Activated naive CD8-positive, alpha-beta T cell treated with anti-CD3 and anti-CD28 coated beads, Interleukin-2, amount 10 ng/mL, durations not matched to agents 7 days and 5 days (primary cell): ENCODE data around the gene SMCO1. TPM values are rescaled to one million over a fixed set of nuclear protein-coding genes. Genes with fewer than 3 reads are reported as not detected.
A peak's percentile ranks its signal among the peaks of the same experiment; 100 is the strongest.
"Not testable (repeated sequence)": the region's sequence is repeated elsewhere in the genome, so short reads cannot be mapped to it uniquely, and the experiment has no call there.

Experiments
- ATAC-seq: fragments of 150-1000 bp; cut with Tn5 transposase; one replicate; pipeline ENCODE4 v1.10.0; 2021; ENCODE audit warnings: low read depth, moderate library complexity
- POLR2A ChIA-PET: fragments of 350-600 bp; sonication (Branson Sonifier 250); formaldehyde crosslinking; loops from one replicate; lab custom pipeline; 2021; ENCODE audit warnings: antibody characterized with exemption; lab: Charles Lee
- DNase-seq: peaks from one replicate; pipeline ENCODE4 v3.0.0; 2021
- H3K27ac Mint-ChIP-seq: one replicate; pipeline ENCODE4 v1.8.0; 2022; ENCODE audit warnings: mild to moderate bottlenecking, mixed read lengths
- H3K27me3 Mint-ChIP-seq: one replicate; pipeline ENCODE4 v1.8.0; 2022; ENCODE audit warnings: mild to moderate bottlenecking, moderate library complexity, mixed read lengths
- H3K36me3 Mint-ChIP-seq: one replicate; pipeline ENCODE4 v1.8.0; 2021; ENCODE audit warnings: mild to moderate bottlenecking, mixed read lengths
- H3K4me1 Mint-ChIP-seq: one replicate; pipeline ENCODE4 v1.8.0; 2021; ENCODE audit warnings: mixed read lengths
- H3K4me3 Mint-ChIP-seq: one replicate; pipeline ENCODE4 v1.8.0; 2022; ENCODE audit warnings: mild to moderate bottlenecking, moderate library complexity, mixed read lengths
- H3K9me3 Mint-ChIP-seq: one replicate; pipeline ENCODE4 v1.8.0; 2021; ENCODE audit warnings: mixed read lengths
- total RNA-seq, 2 experiments: library from RNA; stranded (reverse); gene quantifications; one replicate each; pipeline ENCODE4 v1.2.3, GENCODE V29; 2021

SMCO1 gene
- total RNA-seq, 2 experiments from 2014 or later = not detected

DNA sequence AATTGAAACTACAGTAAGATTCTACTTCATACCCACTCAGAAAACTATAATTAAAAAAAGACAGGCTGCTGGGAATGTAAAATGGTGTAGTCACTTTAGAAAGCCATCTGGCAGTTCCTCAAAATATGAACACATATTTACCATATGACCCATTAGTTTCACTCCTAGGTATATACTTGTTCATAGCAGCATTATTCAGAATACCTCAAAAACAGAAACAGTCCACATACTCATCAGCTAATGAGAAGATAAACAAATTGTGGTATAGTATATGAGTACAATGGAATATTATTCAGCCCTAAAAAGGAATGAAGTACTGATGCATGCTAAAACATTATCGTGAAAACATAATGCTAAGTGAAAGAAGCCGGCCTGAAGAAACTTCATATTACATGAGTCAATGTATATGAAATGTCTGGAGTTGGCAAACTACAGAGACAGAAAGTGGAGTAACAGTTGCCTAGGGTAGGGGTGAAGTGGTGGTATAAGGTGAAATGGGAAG is 29.4 kb upstream of the SMCO1 start:
- H3K4me3 Mint-ChIP-seq = no peak overlapping the region
- DNase-seq (no peak), ATAC-seq (no peak)
- peaks cover 6% of the 10 kb centered on the region for H3K27me3 Mint-ChIP-seq
- POLR2A ChIA-PET = interaction anchor here (0.6 kb wide), 1 partner anchor 213 kb away, joined by 3 read pairs; no protein-coding TSS in a partner anchor
- H3K9me3 Mint-ChIP-seq = peaks cover 6% of the 10 kb centered on the region
- no peaks in the 10 kb centered on the region for H3K4me1 Mint-ChIP-seq
- H3K27ac Mint-ChIP-seq = no peak overlapping the region
- peaks cover 5% of the 10 kb centered on the region for H3K36me3 Mint-ChIP-seq

DNA sequence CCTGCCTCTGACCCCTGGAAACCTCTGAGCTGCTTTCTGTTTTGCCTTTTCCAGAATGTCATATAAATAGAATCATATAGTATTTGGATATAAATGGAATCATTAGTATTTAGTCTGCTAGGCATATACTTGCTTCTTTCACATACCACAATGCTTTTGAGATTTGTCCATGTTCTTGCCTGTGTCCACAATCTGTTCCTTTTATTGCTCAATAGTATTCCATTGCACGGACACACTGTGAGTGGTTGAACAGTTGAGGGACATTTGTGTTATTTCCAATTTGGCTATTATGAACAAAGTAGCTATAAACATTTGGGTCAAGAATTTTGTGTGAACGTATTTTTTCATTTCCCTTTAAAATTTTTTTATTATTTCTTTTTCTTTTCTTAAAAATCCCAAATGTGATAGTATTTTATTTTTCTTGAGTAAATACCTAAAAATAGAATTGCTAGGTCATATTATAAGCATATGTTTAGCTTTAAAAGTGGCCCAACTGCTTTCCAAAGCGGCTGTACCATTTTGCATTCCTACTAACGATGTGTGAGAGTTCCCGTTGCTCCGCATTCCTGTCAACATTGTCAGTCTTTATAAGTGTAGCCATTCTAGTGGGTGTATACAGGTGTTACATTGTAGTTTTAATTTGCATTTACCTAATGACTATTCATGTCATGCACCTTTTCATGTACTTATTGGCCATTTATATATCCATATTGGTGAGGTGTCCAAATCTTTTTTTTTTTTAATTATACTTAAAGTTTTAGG is 26.7 kb upstream of the SMCO1 start:
- H3K4me1 Mint-ChIP-seq = peaks cover 2% of the 10 kb centered on the region
- no peak overlapping the region for H3K4me3 Mint-ChIP-seq
- DNase-seq = no peak
- no peaks in the 10 kb centered on the region for H3K36me3 Mint-ChIP-seq
- no peak overlapping the region for H3K27ac Mint-ChIP-seq
- no peaks in the 10 kb centered on the region for H3K9me3 Mint-ChIP-seq
- ATAC-seq = no peak
- POLR2A ChIA-PET = interaction anchor here (0.6 kb wide), 1 partner anchor 26 kb away, joined by 4 read pairs; the partner anchor contains the start of genes FBXO45 and WDR53
- H3K27me3 Mint-ChIP-seq = peaks cover 14% of the 10 kb centered on the region

DNA sequence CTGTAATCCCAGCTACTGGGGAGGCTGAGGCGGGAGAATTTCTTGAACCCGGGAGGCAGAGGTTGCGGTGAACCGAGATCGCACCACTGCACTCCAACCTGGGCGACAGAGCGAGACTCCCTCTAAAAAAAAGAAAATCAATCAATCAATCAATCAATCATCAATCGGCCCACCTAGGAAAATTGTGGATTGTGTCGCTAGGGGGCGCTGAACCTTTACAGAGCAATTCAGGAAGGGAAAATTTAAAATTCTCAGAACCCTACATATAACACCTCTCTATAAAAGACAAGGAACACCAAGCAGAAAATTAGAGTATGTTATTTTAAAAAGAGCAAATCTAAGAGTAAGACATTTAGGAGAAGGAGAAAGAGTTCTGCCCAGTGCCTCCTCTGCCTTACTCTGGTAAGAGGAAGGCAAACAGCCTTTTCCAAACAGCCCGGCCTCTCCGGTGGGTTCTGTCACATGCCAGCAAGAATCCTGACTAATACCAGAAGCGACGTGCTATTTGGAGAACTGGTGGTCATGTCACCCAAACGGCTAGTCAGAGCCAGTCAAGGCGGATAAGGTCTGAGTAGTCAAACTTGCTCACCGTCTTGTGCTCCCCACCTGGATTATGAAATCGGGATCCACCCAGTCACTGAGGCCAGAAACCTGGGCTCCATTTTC is 22.3 kb upstream of the SMCO1 start:
- Mint-ChIP-seq H3K36me3 (no peaks in the 10 kb centered on the region), H3K4me3 (no peak overlapping the region), H3K4me1 (peaks cover 2% of the 10 kb centered on the region), H3K27ac (no peak overlapping the region), H3K27me3 (peaks cover 21% of the 10 kb centered on the region), H3K9me3 (no peaks in the 10 kb centered on the region)
- ATAC-seq = no peak
- DNase-seq = peak; percentile 55
- POLR2A ChIA-PET = no interaction called here

DNA sequence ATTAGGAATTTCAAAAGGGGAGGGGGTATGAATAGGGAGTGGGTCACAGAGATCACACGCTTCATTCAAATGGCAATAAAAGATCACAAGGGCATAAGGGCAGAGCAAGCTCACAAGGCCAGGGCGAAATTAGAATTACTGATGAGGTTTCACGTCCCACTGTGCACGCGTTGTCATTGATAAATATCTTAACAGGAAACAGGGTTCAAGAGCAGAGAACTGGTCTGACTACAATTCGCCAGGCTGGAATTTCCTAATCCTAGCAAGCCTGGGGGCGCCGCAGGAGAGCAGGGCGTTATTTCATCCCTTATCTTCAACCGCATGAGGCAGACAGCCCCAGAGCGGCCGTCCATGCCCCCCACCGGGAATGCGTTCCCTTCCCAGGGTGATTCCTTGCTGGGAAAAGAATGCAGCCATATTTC is 18.1 kb upstream of the SMCO1 start:
- Mint-ChIP-seq H3K36me3 (peaks cover 3% of the 10 kb centered on the region), H3K27ac (no peak overlapping the region), H3K27me3 (peaks cover 34% of the 10 kb centered on the region), H3K9me3 (peaks cover 6% of the 10 kb centered on the region), H3K4me1 (peaks cover 4% of the 10 kb centered on the region), H3K4me3 (no peak overlapping the region)
- POLR2A ChIA-PET = no interaction called here
- DNase-seq (no peak), ATAC-seq (no peak)

DNA sequence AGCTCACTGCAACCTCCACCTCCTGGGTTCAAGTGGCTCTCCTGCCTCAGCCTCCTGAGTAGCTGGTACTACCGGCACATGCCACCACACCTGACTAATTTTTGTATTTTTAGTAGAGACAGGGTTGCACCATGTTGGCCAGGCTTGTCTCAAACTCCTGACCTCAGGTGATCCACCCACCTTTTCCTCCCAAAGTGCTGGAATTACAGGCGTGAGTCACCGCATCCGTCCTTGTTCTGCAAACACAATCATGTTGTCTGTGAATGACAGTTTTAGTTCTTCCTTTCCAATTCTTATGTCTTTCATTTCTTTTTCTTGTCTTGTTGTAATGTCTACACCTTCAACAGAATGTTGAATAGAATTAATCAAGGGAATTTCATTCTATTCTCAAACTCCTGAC is 16.3 kb upstream of the SMCO1 start:
- no peak overlapping the region for H3K27ac Mint-ChIP-seq
- POLR2A ChIA-PET = no interaction called here
- DNase-seq (no peak), ATAC-seq (no peak)
- H3K4me3 Mint-ChIP-seq = no peak overlapping the region
- peaks cover 29% of the 10 kb centered on the region for H3K27me3 Mint-ChIP-seq
- peaks cover 3% of the 10 kb centered on the region for H3K36me3 Mint-ChIP-seq
- peaks cover 6% of the 10 kb centered on the region for H3K9me3 Mint-ChIP-seq
- peaks cover 4% of the 10 kb centered on the region for H3K4me1 Mint-ChIP-seq

DNA sequence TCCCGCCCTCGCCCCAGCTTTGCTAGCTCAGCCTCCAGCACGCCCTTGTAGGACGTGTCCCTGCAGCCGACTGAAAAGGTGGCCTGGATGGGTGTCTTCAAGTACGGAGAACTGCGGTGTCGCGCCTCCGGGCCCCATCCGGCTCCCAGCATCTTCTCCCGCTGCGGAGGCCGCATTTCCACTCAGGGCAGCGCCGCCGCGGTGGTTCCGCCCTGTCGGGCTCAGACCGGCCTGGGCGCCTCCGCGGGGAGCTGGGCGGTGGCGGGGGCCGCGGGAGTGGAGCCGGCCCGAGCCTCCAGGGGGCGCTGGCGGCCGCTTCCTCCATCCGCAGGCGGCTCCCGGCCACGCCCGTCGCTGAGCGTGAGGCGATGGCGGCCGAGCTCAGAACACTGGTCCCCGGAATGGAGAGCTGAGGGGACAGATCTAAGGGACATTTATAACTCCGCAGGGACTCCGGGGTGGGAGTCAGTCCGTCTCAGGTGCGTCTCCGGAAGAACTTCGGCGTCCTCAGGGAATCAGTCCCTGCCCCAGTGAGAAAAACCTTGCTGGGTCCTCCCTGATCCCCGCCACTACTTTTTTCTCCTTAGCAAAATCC is 13.6 kb upstream of the SMCO1 start:
- Mint-ChIP-seq H3K4me1 (peaks cover 4% of the 10 kb centered on the region), H3K36me3 (peaks cover 3% of the 10 kb centered on the region), H3K9me3 (peaks cover 6% of the 10 kb centered on the region), H3K27me3 (peaks cover 28% of the 10 kb centered on the region), H3K27ac (peak overlapping the region; percentile 38), H3K4me3 (peak overlapping the region; percentile 71)
- POLR2A ChIA-PET = interaction anchor here (0.7 to 1.5 kb wide), 9 partner anchors 26 to 413 kb away, joined by 3 to 5 read pairs (median 3); partner anchors contain the start of genes CEP19, DYNLT2B, FBXO45 and PIGX
- ATAC-seq (peak; percentile 98), DNase-seq (peak; percentile 93)

DNA sequence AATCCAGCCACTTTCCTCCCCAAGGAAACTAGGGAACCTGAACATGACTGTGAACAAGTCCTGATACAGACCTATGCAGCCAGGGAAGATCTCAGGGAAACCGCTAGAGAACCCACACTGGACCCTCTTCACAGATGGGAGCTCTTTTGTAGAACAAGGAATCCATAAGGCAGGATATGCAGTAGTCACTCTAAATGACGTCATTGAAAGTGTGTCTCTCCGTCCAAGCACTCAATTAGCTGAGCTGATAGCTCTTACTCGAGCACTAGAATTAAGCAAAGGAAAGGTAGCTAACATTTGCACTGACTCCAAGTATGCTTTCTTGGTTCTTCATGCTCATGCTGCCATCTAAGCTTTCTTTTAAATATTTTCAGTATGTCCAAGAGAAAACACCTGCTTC is 10.0 kb upstream of the SMCO1 start:
- peaks cover 7% of the 10 kb centered on the region for H3K27me3 Mint-ChIP-seq
- POLR2A ChIA-PET = interaction anchor here (1.5 kb wide), 1 partner anchor 44 kb away, joined by 3 read pairs; the partner anchor contains the start of genes FBXO45 and WDR53
- no peak overlapping the region for H3K27ac Mint-ChIP-seq
- peaks cover 4% of the 10 kb centered on the region for H3K4me1 Mint-ChIP-seq
- H3K4me3 Mint-ChIP-seq = no peak overlapping the region
- peaks cover 15% of the 10 kb centered on the region for H3K9me3 Mint-ChIP-seq
- peaks cover 8% of the 10 kb centered on the region for H3K36me3 Mint-ChIP-seq
- DNase-seq = no peak
- ATAC-seq = no peak

DNA sequence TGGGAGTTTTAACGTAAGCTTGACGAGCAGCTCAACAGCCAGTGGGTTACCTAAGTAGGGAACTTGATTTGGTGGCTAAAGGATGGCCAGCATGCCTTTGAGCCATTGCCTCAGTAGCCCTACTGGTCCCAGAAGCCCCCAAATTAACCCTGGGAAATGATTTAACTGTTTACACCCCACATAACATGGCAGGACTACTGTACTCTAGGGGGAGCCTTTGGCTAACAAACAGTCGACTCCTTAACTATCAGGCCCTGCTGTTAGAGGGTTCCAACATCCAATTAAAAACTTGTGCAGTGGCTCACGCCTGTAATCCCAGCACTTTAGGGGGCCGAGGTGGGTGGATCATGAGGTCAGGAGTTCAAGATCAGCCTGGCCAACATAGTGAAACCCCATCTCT is 9.4 kb upstream of the SMCO1 start:
- DNase-seq (no peak), ATAC-seq (no peak)
- POLR2A ChIA-PET = interaction anchor here (1.5 kb wide), 1 partner anchor 44 kb away, joined by 3 read pairs; the partner anchor contains the start of genes FBXO45 and WDR53
- Mint-ChIP-seq H3K4me3 (no peak overlapping the region), H3K36me3 (peaks cover 8% of the 10 kb centered on the region), H3K4me1 (peaks cover 4% of the 10 kb centered on the region), H3K27ac (no peak overlapping the region), H3K27me3 (peaks cover 7% of the 10 kb centered on the region), H3K9me3 (peaks cover 20% of the 10 kb centered on the region)

DNA sequence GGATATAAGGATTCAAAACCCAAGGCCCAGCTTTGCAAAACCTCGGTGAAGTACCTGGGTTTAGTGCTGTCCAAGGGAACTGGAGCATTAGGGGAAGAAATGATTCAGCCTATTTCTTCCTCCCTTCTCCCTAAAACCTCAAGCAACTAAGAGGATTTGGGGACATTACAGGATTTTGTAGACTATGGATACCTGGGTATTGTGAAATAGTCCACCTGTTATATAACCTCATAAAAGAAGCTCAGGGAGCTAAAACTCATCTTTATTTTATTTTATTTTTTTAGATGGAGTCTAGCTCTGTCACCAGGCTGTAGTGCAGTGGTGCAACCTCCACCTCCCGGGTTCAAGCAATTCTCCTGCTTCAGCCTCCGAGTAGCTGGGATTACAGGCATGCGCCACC is 8.7 kb upstream of the SMCO1 start:
- peaks cover 7% of the 10 kb centered on the region for H3K27me3 Mint-ChIP-seq
- H3K4me3 Mint-ChIP-seq = no peak overlapping the region
- H3K9me3 Mint-ChIP-seq = peaks cover 25% of the 10 kb centered on the region
- H3K27ac Mint-ChIP-seq = no peak overlapping the region
- H3K36me3 Mint-ChIP-seq = peaks cover 10% of the 10 kb centered on the region
- ATAC-seq (no peak), DNase-seq (no peak)
- POLR2A ChIA-PET = interaction anchor here (1.5 kb wide), 1 partner anchor 45 kb away, joined by 3 read pairs; the partner anchor contains the start of genes FBXO45 and WDR53
- peaks cover 2% of the 10 kb centered on the region for H3K4me1 Mint-ChIP-seq

DNA sequence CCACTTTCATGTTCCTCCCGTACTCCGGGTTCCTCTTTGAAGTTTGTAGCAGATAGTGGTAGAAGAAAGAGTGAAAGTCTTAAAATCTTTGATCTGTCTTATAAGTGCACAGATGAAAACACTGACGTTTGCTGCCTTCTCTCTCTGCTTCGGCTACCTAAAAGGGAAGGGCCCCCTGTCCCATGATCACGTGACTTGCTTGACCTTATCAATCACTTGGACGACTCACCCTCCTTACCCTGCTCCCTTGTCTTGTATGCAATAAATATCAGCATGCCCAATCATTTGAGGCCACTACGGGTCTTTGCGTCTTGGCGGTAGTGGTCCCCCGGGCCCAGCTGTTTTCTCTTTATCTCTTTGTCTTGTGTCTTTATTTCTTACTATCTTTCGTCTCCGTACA is 6.1 kb upstream of the SMCO1 start:
- H3K4me3 Mint-ChIP-seq, POLR2A ChIA-PET, H3K27ac Mint-ChIP-seq, H3K4me1 Mint-ChIP-seq, ATAC-seq, DNase-seq, H3K27me3 Mint-ChIP-seq: not testable (repeated sequence)
- Mint-ChIP-seq H3K36me3 (peaks cover 10% of the 10 kb centered on the region), H3K9me3 (peaks cover 25% of the 10 kb centered on the region)

DNA sequence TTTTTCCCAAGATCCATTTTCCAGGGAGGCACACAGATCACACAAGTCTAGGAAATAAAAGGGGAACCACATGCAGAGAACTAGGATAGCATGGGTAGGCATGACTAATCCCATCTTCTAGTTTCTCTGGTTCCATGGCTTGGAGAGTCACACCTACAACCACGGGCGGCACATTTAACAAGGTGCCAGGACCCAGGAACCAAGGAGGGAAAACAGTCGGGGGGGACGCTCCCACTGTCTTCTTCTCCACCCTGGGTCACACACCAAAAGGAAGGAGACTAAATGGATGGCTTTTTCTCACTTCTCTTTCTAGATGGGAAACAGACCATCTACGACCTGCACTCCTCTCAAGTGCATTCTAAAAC is 4.6 kb upstream of the SMCO1 start:
- peaks cover 10% of the 10 kb centered on the region for H3K36me3 Mint-ChIP-seq
- no peak for ATAC-seq
- no peak overlapping the region for H3K27ac Mint-ChIP-seq
- peaks cover 27% of the 10 kb centered on the region for H3K9me3 Mint-ChIP-seq
- no peak overlapping the region for H3K4me3 Mint-ChIP-seq
- H3K4me1 Mint-ChIP-seq = no peaks in the 10 kb centered on the region
- POLR2A ChIA-PET = no interaction called here
- peaks cover 6% of the 10 kb centered on the region for H3K27me3 Mint-ChIP-seq
- DNase-seq = no peak

DNA sequence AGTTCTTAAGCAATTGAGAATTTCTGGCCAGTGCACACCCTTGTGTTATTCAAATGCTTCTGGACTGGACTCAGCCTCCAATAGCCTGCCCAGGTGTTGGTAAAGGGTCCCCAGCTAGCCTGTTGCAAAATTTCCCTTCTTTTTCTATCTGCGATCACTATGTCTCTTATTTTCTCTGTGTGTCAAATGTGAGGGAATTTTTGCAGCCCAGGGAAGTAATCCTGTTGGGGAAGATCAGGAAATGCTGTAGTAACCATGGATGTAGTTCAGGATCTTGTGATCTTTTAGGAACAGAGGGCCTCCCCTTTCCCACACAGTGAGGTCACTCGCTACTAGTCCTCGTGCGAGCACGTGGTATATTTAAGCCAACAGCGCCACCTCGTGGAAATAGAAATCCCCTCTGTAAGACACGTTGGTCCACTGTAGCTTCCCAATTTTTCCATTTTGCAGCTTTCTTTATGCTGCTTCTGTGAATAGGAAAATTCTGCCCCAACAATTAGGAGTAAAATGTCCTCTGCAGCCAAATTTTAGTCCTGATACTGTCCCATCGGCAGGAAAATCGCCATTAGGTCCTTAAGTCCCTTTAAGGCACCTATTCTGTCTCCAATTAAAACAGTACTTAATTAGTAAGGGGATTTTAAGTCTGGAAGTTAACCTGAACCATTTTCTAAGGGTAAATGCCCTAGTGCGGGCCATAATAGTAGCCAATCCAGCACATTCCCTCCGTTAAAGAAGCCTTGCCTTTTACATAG is 4.0 kb upstream of the SMCO1 start:
- POLR2A ChIA-PET = no interaction called here
- H3K4me3 Mint-ChIP-seq = no peak overlapping the region
- H3K4me1 Mint-ChIP-seq = no peaks in the 10 kb centered on the region
- peaks cover 6% of the 10 kb centered on the region for H3K27me3 Mint-ChIP-seq
- H3K36me3 Mint-ChIP-seq = peaks cover 10% of the 10 kb centered on the region
- H3K9me3 Mint-ChIP-seq = peaks cover 27% of the 10 kb centered on the region
- ATAC-seq (peak; percentile 52), DNase-seq (peak; percentile 42)
- H3K27ac Mint-ChIP-seq = no peak overlapping the region

DNA sequence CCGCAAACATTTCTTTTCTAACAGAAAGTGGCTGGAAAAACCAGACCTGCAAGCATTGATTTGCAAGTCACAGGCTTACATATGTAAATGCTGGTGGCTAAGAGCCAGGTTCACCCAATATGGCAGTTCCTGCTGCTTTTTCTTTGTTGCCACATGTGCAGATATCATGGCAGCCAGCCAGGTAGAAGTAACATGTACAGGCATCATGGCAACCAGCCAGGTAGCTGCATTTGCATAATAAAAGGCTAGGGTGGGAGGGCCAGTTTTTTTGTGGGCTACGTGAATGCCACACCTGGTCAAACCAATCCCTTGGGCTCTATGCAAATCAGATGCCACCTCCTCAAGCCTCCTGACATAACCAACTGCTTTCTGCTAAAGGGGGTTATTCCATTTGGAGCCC is 2.8 kb upstream of the SMCO1 start:
- no peak overlapping the region for H3K4me3 Mint-ChIP-seq
- no peaks in the 10 kb centered on the region for H3K4me1 Mint-ChIP-seq
- no peak overlapping the region for H3K27ac Mint-ChIP-seq
- peaks cover 10% of the 10 kb centered on the region for H3K36me3 Mint-ChIP-seq
- ATAC-seq = no peak
- POLR2A ChIA-PET = no interaction called here
- DNase-seq = no peak
- H3K9me3 Mint-ChIP-seq = peaks cover 30% of the 10 kb centered on the region
- peaks cover 6% of the 10 kb centered on the region for H3K27me3 Mint-ChIP-seq
